Renal cortical epithelial cell (primary cell): ENCODE measurements around the gene TNFAIP6. TPM values are rescaled to one million over a fixed set of nuclear protein-coding genes. Genes with fewer than 3 reads are reported as not detected.

Experiments
- DNase-seq: peaks from one replicate; pipeline ENCODE4 v3.0.0-alpha.2; 2011; ENCODE audit warnings: low read depth
- total RNA-seq: library from RNA; depleted of rRNA; stranded (reverse); fragments of >200 nt; gene quantifications from 2 replicates; pipeline ENCODE4 v1.2.3, GENCODE V29; 2014

The TNFAIP6 gene
- total RNA-seq, 1 donor from 2014 or later, result 1.8 TPM

- no peak for DNase-seq
Observed at GRCh38 chr2:151359768-151360461, 2.5 kb downstream of the TNFAIP6 start.

- DNase-seq, result peak; percentile 90
Observed at GRCh38 chr2:151361674-151362370, 4.4 kb downstream of the TNFAIP6 start.

GRCh38 chr2:151363709-151364108, 6.3 kb downstream of the TNFAIP6 start:
- DNase-seq, result peak; percentile 64

- DNase-seq, result peak; percentile 49
Observed at GRCh38 chr2:151367571-151367970, 10.2 kb downstream of the TNFAIP6 start.

GRCh38 chr2:151374436-151374835, 17.0 kb downstream of the TNFAIP6 start:
- peak; percentile 97 for DNase-seq

GRCh38 chr2:151379169-151379568, 21.8 kb downstream of the TNFAIP6 start:
- DNase-seq, result peak; percentile 13

- DNase-seq, result no peak
Observed at GRCh38 chr2:151380580-151381235, 23.3 kb downstream of the TNFAIP6 start.

GRCh38 chr2:151381266-151381665, 23.9 kb downstream of the TNFAIP6 start:
- peak; percentile 50 for DNase-seq

GRCh38 chr2:151388011-151388410, 30.6 kb downstream of the TNFAIP6 start:
- DNase-seq, result no peak

- no peak for DNase-seq
Observed at GRCh38 chr2:151391436-151391835, 34.0 kb downstream of the TNFAIP6 start.

- DNase-seq, result no peak
Observed at GRCh38 chr2:151394509-151394908, 37.1 kb downstream of the TNFAIP6 start.

GRCh38 chr2:151395509-151396374, 38.4 kb downstream of the TNFAIP6 start:
- no peak for DNase-seq

GRCh38 chr2:151399981-151400380, 42.6 kb downstream of the TNFAIP6 start:
- no peak for DNase-seq

GRCh38 chr2:151401149-151401548, 43.8 kb downstream of the TNFAIP6 start:
- DNase-seq, result no peak

GRCh38 chr2:151403914-151404313, 46.5 kb downstream of the TNFAIP6 start:
- no peak for DNase-seq

GRCh38 chr2:151405376-151405775, 48.0 kb downstream of the TNFAIP6 start:
- no peak for DNase-seq

GRCh38 chr2:151407281-151407680, 49.9 kb downstream of the TNFAIP6 start:
- DNase-seq, result no peak

- DNase-seq, result no peak
Observed at GRCh38 chr2:151408788-151409600, 51.6 kb downstream of the TNFAIP6 start.

GRCh38 chr2:151409601-151410484, 52.5 kb downstream of the TNFAIP6 start, which contains the start of gene RIF1:
Gene RIF1, plus strand, starts transcription at chr2:151409902. Its CDS starts 522 bp downstream, at chr2:151410424.
- peak; percentile 79 for DNase-seq

- peak; percentile 15 for DNase-seq
Observed at GRCh38 chr2:151410485-151410834, 53.1 kb downstream of the TNFAIP6 start.
